Measurements from ENCODE around the gene PTGDS. TPM values are rescaled to one million over a fixed set of nuclear protein-coding genes. Genes with fewer than 3 reads are reported as not detected.

Gene PTGDS
- polyA plus RNA-seq, 4 donors, result 0.86 to 38.0 (median 19.4) TPM

DNA sequence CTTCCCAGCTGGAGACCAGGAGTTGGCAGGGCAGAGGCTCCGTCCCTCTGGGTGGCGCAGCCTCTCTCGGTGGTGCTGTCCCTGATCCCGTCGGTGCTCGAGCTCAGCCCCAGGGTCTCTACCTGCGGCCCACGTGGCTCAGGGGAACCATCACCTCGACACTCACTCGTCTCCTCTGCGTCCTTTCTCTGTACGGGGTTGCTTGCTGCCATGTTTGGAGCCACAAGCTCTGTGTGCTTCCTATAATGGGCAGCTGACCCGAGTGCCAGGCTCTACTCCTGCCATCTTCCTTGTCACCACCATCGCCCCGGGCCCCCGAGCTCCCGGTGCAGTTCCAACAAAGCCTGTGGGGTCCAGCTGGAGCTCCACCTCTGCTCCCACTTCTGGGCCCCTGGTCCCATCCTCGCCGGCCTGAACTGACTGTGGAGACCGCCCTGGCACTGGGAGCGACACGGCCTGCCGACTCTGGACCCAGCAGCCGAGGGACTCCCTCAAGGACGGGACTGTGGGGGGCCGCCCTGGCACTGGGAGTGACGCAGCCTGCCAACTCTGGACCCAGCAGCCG lies 37.8 kb upstream of the PTGDS start:
- Histone ChIP-seq H3K27ac (ENCODE audit: low read depth in 1 of 3, low read length in 2 of 3) (no peak overlapping the region), H3K27me3 (ENCODE audit: control insufficient read depth in 3 of 3, insufficient read depth in 3 of 3, low read length in 3 of 3) (no peaks in the 10 kb centered on the region), H3K4me1 (ENCODE audit: control insufficient read depth in 3 of 3, insufficient read depth in 2 of 3, low read depth in 1 of 3, low read length in 2 of 3) (peaks cover 0 to 11% (median 2%) of the 10 kb centered on the region in 3 donors), H3K4me3 (ENCODE audit: low read depth in 1 of 3, low read length in 3 of 3) (no peak overlapping the region), H3K36me3 (ENCODE audit: control insufficient read depth in 3 of 3, insufficient read depth in 2 of 3, low read depth in 1 of 3, low read length in 3 of 3) (peaks cover 21 to 65% (median 23%) of the 10 kb centered on the region in 3 donors), H3K9me3 (ENCODE audit: control insufficient read depth in 2 of 2, insufficient read depth in 1 of 2, low read depth in 1 of 2, low read length in 1 of 2) (no peaks in the 10 kb centered on the region)
- no peak for DNase-seq
- no peak for FAIRE-seq
- WGBS, 3 donors, result 92 to 94% (median 92%) methylated on average over 28 of the region's 28 CpGs

- Histone ChIP-seq H3K27me3 (ENCODE audit: control insufficient read depth in 3 of 3, insufficient read depth in 3 of 3, low read length in 3 of 3) (no peaks in the 10 kb centered on the region), H3K9me3 (ENCODE audit: control insufficient read depth in 2 of 2, insufficient read depth in 1 of 2, low read depth in 1 of 2, low read length in 1 of 2) (no peaks in the 10 kb centered on the region), H3K36me3 (ENCODE audit: control insufficient read depth in 3 of 3, insufficient read depth in 2 of 3, low read depth in 1 of 3, low read length in 3 of 3) (peaks cover 21 to 60% (median 23%) of the 10 kb centered on the region in 3 donors), H3K27ac (ENCODE audit: low read depth in 1 of 3, low read length in 2 of 3) (no peak overlapping the region), H3K4me1 (ENCODE audit: control insufficient read depth in 3 of 3, insufficient read depth in 2 of 3, low read depth in 1 of 3, low read length in 2 of 3) (peaks cover 0 to 14% (median 2%) of the 10 kb centered on the region in 3 donors), H3K4me3 (ENCODE audit: low read depth in 1 of 3, low read length in 3 of 3) (no peak overlapping the region)
- FAIRE-seq, result no peak
- no peak for DNase-seq
- 74 to 78% (median 77%) methylated on average over 16 of the region's 16 CpGs for WGBS, 3 donors
Observed at GRCh38 chr9:136939996-136940525, 37.2 kb upstream of the PTGDS start.

DNA sequence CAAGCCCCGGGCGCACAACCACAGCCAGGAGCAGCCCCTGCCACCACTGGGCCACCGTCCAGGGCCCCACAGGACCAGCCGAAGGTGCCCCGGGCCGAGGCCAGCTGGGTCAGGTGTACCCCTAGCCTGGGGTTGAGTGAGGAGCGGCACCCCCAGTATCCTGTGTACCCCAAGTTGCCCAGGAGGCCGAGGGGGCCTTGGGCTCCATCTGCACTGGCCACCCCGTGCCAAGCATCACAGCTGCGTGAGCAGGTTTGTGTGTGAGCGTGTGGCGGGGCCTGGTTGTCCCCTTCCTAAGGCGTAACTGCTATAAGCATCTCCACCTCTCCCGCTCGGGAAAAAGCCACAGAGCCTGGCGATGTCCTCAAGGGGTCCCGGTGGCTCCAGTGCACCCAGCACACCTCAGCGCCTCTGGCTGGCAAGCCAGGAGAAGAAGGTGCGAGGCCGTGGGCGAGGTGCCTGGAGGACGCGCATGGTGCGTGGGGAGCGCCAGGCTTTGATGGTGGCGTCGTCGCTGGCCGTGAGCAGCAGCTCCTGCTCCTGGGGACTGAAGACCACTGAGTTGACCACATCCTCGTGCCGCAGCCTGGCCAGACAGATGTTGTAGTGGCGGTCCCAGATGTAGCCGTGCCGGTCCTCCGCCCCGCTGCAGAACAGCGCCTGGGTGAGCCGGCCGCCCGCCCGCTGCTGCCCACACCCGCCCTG lies 36.6 kb upstream of the PTGDS start:
- peaks cover 0 to 20% (median 2%) of the 10 kb centered on the region in 3 donors for H3K4me1 ChIP-seq (ENCODE audit: control insufficient read depth in 3 of 3, insufficient read depth in 2 of 3, low read depth in 1 of 3, low read length in 2 of 3)
- no peak overlapping the region for H3K27ac ChIP-seq (ENCODE audit: low read depth in 1 of 3, low read length in 2 of 3)
- DNase-seq, result no peak
- no peaks in the 10 kb centered on the region for H3K9me3 ChIP-seq (ENCODE audit: control insufficient read depth in 2 of 2, insufficient read depth in 1 of 2, low read depth in 1 of 2, low read length in 1 of 2)
- peaks cover 21 to 61% (median 23%) of the 10 kb centered on the region in 3 donors for H3K36me3 ChIP-seq (ENCODE audit: control insufficient read depth in 3 of 3, insufficient read depth in 2 of 3, low read depth in 1 of 3, low read length in 3 of 3)
- WGBS, 3 donors, result 94 to 96% (median 95%) methylated on average over 37 to 42 of the region's 42 CpGs
- no peaks in the 10 kb centered on the region for H3K27me3 ChIP-seq (ENCODE audit: control insufficient read depth in 3 of 3, insufficient read depth in 3 of 3, low read length in 3 of 3)
- no peak overlapping the region for H3K4me3 ChIP-seq (ENCODE audit: low read depth in 1 of 3, low read length in 3 of 3)
- FAIRE-seq, result no peak

DNA sequence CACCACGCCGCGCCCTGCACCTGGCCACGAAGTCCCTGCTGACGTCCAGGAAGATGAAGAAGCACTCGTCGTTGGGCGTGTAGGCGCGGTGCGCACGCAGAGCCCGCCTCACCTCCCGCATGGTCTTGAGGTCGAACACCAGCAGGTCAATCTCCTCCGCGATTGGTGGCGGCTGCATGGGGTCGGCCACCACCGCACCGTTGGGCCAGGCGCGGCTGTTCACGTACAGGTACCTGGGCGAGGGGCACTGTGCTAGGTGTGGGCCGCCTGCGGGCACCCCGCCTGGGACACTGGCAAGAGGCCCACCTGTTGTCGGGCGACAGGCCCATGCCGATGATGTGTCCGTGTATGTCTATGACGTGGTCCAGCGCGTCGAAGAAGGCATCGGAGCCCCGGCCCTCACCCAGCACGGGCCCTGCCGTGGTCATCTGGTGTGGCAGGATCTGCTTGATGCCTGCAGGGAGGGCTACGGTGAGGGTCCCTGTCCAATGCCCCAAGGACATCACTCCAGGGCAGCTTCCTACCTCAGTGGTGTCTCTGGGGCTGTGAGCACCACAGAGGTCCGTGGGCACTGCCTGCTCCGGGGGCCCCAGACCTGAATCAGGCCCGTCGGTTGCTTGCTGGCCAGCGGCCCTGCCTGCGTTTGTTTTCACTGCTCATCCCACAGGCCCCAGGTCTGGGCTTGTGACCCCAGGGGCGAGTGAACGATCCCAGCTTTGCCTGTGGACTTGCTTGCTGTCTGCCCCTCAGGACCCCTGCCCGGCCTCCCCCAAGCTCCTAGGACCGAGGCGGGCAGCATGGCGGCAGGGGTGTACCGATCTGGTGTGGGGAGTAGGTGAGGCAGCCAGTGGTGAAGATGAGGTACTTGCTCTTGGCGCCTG lies 35.8 kb upstream of the PTGDS start:
- H3K9me3 ChIP-seq (ENCODE audit: control insufficient read depth in 2 of 2, insufficient read depth in 1 of 2, low read depth in 1 of 2, low read length in 1 of 2), result no peaks in the 10 kb centered on the region
- no peaks in the 10 kb centered on the region for H3K27me3 ChIP-seq (ENCODE audit: control insufficient read depth in 3 of 3, insufficient read depth in 3 of 3, low read length in 3 of 3)
- H3K4me3 ChIP-seq (ENCODE audit: low read depth in 1 of 3, low read length in 3 of 3), result no peak overlapping the region
- FAIRE-seq (no peak), DNase-seq (no peak)
- WGBS, 3 donors, result 94 to 96% (median 95%) methylated on average over 51 to 55 of the region's 55 CpGs
- no peak overlapping the region for H3K27ac ChIP-seq (ENCODE audit: low read depth in 1 of 3, low read length in 2 of 3)
- peaks cover 21 to 66% (median 23%) of the 10 kb centered on the region in 3 donors for H3K36me3 ChIP-seq (ENCODE audit: control insufficient read depth in 3 of 3, insufficient read depth in 2 of 3, low read depth in 1 of 3, low read length in 3 of 3)
- H3K4me1 ChIP-seq (ENCODE audit: control insufficient read depth in 3 of 3, insufficient read depth in 2 of 3, low read depth in 1 of 3, low read length in 2 of 3), result peaks cover 0 to 28% (median 2%) of the 10 kb centered on the region in 3 donors

GRCh38 chr9:136942112-136942880 lies 35.0 kb upstream of the PTGDS start:
- DNase-seq (no peak), FAIRE-seq (no peak)
- Histone ChIP-seq H3K4me1 (ENCODE audit: control insufficient read depth in 3 of 3, insufficient read depth in 2 of 3, low read depth in 1 of 3, low read length in 2 of 3) (peaks cover 0 to 29% (median 2%) of the 10 kb centered on the region in 3 donors), H3K4me3 (ENCODE audit: low read depth in 1 of 3, low read length in 3 of 3) (peak overlapping the region in 1 of 3 donors; percentile 97), H3K27me3 (ENCODE audit: control insufficient read depth in 3 of 3, insufficient read depth in 3 of 3, low read length in 3 of 3) (no peaks in the 10 kb centered on the region), H3K9me3 (ENCODE audit: control insufficient read depth in 2 of 2, insufficient read depth in 1 of 2, low read depth in 1 of 2, low read length in 1 of 2) (no peaks in the 10 kb centered on the region), H3K27ac (ENCODE audit: low read depth in 1 of 3, low read length in 2 of 3) (no peak overlapping the region), H3K36me3 (ENCODE audit: control insufficient read depth in 3 of 3, insufficient read depth in 2 of 3, low read depth in 1 of 3, low read length in 3 of 3) (peaks cover 21 to 63% (median 23%) of the 10 kb centered on the region in 3 donors)
- WGBS, 3 donors, result 93 to 94% (median 94%) methylated on average over 50 to 60 of the region's 60 CpGs

GRCh38 chr9:136942881-136943230 lies 34.4 kb upstream of the PTGDS start:
- no peak for DNase-seq
- 93 to 97% (median 94%) methylated on average over 16 of the region's 16 CpGs for WGBS, 3 donors
- no peak overlapping the region for H3K27ac ChIP-seq (ENCODE audit: low read depth in 1 of 3, low read length in 2 of 3)
- H3K4me3 ChIP-seq (ENCODE audit: low read depth in 1 of 3, low read length in 3 of 3), result peak overlapping the region in 2 of 3 donors; percentile 89 to 97
- H3K27me3 ChIP-seq (ENCODE audit: control insufficient read depth in 3 of 3, insufficient read depth in 3 of 3, low read length in 3 of 3), result no peaks in the 10 kb centered on the region
- H3K4me1 ChIP-seq (ENCODE audit: control insufficient read depth in 3 of 3, insufficient read depth in 2 of 3, low read depth in 1 of 3, low read length in 2 of 3), result peaks cover 0 to 34% (median 2%) of the 10 kb centered on the region in 3 donors
- peaks cover 21 to 60% (median 23%) of the 10 kb centered on the region in 3 donors for H3K36me3 ChIP-seq (ENCODE audit: control insufficient read depth in 3 of 3, insufficient read depth in 2 of 3, low read depth in 1 of 3, low read length in 3 of 3)
- no peak for FAIRE-seq
- H3K9me3 ChIP-seq (ENCODE audit: control insufficient read depth in 2 of 2, insufficient read depth in 1 of 2, low read depth in 1 of 2, low read length in 1 of 2), result no peaks in the 10 kb centered on the region

- Histone ChIP-seq H3K4me1 (ENCODE audit: control insufficient read depth in 3 of 3, insufficient read depth in 2 of 3, low read depth in 1 of 3, low read length in 2 of 3) (peaks cover 0 to 40% (median 2%) of the 10 kb centered on the region in 3 donors), H3K36me3 (ENCODE audit: control insufficient read depth in 3 of 3, insufficient read depth in 2 of 3, low read depth in 1 of 3, low read length in 3 of 3) (peaks cover 21 to 55% (median 23%) of the 10 kb centered on the region in 3 donors), H3K9me3 (ENCODE audit: control insufficient read depth in 2 of 2, insufficient read depth in 1 of 2, low read depth in 1 of 2, low read length in 1 of 2) (no peaks in the 10 kb centered on the region), H3K27ac (ENCODE audit: low read depth in 1 of 3, low read length in 2 of 3) (peak overlapping the region; percentile 78 to 91 (median 91)), H3K27me3 (ENCODE audit: control insufficient read depth in 3 of 3, insufficient read depth in 3 of 3, low read length in 3 of 3) (no peaks in the 10 kb centered on the region), H3K4me3 (ENCODE audit: low read depth in 1 of 3, low read length in 3 of 3) (peak overlapping the region; percentile 89 to 97 (median 90))
- FAIRE-seq (no peak), DNase-seq (peak in 1 of 2 donors; percentile 30)
- 11 to 20% (median 15%) methylated on average over 52 to 61 of the region's 61 CpGs for WGBS, 3 donors
Observed at GRCh38 chr9:136943291-136944211, 33.8 kb upstream of the PTGDS start.

Data from small intestine (tissue), 7 donors.